CD4-positive, alpha-beta T cell treated with Interferon alpha-2 for 1 hour (primary cell): ENCODE results near the gene INPP5A.
"Not testable (repeated sequence)": the region's sequence is repeated elsewhere in the genome, so short reads cannot be mapped to it uniquely, and the experiment has no call there.

Experiments used
- DNase-seq, 2 donors: peaks; one replicate each; pipeline ENCODE4 v3.0.0-alpha.2; 2020 to 2022

INPP5A gene

DNA sequence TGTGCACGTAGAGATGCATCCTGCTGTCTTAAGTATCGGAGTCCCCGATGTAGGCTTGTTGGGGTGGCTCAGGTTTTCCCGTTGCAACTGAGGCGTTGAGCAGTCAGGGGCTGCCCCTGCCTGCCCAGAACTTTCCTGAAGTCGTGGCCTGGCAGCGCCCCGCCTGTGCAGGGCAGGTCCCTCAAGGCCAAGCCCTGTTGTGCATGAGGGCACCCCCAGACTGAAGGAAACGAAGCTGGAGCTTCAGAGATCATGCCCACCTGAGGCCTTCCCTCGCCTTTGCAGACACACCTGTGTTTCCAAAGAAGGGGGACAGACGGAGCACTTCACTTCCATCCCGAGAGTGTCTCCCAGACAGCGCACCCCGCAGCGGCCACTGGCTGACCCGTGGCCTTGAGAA, 127.3 kb downstream of the INPP5A start:
- DNase-seq = no peak

DNA sequence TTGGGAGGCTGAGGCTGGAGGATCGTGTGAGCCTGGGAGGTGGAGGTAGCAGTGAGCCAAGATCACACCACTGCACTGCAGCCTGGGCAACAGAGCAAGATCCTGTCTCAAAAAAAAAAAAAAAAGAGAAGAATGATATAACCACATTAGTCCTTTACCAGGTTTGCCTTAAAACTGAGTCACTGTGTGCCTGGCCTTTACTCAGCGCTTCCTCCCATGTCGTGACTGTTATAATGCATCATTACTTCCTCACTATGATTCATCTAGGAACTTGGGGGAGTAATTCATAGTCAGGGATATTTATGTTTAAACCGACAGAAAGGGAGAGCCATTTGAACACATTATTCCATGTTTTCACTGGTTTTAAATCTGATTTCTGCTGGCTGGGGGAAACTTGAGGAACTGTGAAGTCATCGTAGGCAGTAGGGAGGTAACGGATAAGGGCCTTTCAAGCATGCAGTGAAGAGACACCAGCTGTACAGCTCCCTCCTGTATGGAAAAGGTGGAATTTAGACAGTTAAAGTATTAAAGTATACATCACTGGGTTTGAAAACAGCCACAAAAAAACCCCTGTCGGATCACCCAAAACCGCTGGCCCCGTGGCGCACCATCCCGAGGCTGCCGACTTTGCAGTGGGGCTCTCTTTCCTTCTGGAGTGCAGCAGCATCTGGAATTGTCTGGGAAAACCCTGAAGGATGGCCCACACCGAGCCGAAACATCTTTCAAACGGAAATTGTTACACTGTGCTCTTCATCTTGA, 128.5 kb downstream of the INPP5A start:
- DNase-seq = no peak

DNA sequence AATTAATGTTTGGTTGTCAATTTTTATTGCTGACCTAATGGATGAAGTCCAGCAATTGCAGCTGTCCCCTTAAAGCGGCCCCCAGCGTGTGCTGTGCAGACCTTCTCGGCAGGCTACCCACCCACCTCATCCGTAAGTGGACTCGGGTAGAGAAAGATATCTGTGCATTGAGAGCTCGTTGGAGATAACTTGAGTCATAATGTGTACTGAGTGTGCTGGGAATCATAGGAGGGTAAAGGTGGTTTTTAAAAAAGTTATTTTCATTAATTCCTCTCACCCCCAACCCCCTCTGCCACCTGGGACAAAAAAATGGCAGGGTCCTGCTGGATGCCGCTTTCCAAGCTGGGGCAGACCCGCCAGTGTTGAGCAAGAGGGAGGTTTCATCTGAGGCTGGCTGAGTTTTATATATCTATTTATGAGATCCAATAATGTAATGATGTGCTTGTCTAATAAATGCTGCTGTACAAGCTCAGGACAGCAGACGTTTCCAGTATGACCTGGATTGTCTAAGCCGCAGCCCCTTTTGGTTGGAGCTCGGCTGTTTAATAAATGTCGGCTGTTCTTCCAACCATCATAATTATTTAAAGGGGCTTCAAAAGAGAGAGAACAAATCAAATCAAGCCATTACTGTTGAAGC, 129.2 kb downstream of the INPP5A start:
- no peak for DNase-seq

DNA sequence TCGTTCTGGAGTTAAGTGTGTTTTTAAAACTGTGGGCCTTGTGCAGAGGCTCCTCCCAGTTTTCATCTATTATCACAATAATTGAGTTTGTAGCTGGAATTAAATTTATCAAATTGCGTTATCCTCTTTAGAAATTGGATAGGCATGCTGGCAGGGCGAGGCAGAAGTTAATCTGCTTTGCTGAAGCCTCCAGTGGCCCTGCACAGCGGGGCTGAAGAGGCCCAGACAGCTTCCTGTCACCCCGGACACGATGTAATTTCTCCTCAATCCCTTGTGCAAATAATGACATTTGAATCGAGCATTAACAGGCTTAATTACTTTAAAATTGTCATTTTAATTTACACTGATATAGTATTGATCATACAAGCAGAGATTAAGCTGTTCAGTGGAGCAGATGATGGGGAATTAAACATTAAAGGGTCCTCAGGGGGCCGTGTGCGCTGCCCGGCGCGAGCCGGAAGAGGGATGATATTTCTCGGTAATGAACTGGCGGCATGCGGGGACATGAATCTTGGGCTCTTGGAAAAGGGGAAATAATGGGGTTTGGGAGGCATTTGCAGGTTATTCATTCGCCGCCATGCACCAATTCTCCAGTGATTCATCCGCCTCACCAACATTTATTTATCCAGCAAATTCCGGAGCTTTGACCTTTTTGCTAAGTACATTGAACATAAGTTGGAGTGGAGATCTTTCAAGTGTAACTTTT, 129.9 kb downstream of the INPP5A start:
- DNase-seq = no peak

DNA sequence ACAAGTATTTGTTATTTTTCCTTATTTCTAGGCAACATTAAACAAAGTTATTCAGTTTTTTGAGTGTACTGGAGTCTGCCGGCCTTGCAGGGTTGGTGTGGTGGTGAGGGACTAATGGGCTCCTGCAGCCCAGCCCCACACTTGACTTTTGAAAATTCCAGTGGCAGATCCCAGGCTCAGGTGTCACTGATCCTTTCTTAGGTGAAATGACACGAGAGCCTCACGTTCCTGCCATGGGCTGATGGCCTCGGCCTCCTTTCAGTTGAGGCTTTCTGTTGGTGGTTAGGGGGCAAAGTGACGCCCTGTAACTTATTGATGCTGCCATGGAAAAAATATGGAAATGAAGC, 130.4 kb downstream of the INPP5A start:
- DNase-seq = no peak

DNA sequence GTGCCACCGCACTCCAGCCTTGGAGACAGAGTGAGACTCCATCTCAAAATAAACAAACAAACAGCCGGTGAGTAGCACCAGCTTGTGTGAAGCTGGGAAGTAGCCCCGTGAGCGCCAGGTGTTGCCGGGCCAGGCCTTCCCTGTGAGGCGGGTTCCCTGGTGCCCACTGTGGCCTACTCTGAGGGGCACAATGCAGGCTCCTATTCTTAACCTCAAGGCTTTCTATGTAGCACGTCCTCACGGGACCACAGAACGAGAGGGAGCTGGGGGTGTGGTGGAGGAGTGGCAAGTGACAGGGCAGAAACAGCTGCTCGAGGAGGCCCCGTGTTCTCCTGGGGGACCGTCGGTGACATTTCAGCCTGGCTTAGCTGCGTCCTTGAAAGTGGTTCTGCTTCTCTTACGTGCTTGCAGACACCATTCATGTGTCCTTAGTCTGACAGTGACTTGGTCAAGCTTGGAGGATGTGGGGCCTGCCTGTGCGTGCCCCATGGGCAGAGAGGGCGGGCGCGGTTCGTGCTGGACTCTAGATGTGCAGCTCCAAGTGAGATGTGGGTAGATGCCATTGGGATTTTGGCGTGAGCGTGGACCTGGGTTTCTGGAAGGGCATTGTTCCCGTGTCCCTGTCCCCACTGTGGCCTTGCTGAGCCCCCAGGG, 131.7 kb downstream of the INPP5A start:
- DNase-seq = no peak

DNA sequence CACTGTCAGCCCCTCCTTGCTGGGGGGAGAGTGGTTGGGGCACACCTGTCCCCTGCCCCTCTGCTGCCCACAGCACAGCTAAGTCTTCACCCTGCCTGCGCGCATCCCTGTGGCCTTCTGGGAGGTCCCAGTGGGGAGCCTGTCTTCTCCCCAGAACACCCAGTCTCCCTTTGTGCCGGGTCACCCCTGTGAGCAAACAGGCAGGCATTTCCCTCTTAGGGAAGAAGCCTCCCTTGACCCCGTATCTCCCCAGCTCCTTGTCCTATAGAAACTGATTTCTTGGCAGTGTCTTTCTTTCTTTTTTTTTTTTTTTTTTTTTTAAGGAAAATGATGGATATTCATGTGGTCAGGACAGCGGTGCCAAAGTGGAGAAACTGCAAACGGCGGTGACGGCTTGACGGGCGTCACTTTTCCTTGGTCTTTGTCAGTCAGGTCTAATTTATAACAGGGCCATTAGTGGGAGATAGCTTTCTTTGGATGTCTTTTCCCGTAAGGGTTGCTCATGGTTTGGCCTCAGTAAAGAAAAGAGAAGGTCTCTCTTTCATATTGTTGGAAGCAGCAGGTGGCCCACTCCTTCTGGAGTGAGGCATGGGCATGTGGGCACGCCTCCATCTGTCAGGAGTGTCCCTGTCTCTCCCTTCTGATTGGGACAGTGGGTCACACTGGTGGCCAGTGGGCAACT, 133.1 kb downstream of the INPP5A start:
- DNase-seq = no peak

DNA sequence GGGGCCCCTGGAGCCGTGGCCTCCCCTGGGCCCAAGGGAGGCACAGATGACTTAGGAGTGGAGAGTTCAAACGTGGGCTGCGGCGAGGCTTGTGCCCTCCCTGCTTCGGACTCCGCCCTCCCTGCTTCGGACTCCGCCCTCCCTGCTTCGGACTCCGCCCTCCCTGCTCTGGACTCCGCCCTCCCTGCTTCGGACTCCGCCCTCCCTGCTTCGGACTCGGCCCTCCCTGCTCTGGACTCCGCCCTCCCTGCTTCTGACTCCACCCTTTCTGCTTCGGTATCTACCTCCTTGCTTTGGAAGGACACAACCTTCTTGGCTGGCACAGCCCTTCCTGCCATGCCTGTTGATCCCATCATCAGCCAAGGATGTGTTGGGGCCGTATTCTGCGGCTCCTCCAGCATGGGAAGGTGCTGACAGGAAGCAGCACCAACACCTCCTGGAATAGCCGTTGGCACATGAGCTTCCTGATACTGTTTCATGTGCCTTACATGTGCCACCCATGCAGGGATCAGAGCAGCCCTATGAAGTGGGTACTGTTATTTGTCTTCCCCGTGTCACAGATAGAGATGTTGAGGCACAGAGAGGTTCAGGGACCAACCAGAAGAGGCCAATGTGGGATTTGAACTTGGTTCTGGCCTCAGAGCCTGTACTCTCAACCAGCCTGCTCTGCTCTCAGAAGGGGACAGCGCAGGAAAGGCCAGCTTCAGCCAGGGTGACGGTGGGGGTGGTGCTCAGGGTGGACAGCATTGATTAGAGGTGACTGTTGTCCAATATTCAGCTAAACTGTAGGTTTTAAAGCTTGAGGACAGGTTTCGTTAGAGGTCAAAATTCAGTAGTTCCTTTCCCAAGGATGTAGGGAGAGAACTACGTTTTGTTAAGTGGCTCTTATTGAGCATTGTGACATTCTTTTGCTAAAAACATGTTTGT, 133.9 kb downstream of the INPP5A start:
- no peak for DNase-seq

DNA sequence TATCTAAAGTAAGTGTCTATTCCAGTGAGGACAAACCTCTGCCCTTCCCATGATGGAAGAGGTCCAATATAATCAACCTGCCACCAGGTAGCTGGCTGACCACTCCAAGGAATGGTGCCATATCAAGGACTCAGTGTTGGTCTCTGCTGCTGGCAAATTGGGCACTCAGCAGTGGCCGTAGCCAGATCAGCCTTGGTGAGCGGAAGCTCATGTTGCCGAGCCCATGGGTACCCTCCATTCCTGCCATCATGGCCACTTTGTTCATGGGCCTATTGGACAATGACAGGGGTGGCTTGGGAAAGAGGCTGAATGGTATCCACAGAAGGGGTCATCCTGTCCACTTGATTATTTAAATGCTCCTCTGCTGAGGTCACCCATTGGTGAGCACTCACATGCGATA, 136.2 kb downstream of the INPP5A start:
- not testable (repeated sequence) for DNase-seq

DNA sequence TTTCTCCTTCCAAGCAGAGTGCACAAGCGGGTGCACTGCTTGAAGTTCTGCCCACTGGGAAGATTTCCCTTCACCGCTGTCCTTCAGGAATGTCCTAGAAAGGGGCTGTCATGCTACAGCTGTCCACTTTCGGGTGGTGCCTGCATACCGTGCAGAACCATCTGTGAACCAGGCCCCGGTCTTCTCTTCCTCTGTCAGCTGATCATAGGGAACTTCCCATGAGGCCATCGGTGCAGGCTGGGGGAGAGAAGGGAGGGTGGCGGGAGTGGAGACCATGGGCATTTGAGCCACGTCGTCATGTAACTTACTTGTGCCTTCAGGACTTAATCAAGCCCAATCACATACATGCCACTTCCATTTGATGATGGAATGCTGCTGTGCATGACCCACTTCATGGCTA, 136.7 kb downstream of the INPP5A start:
- no peak for DNase-seq

DNA sequence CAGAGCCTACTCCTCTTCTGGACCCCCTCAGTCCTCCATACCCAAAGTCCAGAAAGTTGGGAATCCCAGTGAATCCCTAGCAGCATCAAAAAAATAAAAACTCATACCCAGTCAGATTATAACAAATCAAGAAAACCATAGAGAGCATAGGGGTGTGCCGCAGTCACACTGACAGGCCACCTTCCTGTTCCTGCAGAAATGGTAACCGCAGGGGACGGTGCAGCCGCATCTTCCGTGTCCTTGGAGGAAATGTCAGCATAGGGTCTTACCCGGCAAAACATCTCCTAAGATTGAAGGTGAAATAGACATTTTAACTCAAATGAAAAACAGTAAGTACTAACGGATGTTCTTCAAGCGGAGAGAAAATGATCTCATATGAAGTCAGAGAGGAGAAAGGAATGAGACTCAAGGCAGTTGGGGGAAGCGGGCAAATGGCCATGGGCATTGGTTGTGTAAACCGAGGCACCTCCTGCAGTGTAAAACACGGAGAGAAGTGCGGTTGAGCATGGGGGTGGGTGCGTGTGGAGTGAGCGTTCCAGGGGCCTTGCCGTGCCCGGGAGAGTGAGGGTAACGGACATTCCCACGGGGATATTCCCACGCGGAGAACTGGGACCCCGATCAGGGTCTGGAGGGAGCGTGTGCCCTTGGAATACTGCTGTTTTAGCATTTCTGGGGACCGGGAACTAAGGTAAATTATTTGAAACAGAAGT, 137.6 kb downstream of the INPP5A start:
- no peak for DNase-seq

DNA sequence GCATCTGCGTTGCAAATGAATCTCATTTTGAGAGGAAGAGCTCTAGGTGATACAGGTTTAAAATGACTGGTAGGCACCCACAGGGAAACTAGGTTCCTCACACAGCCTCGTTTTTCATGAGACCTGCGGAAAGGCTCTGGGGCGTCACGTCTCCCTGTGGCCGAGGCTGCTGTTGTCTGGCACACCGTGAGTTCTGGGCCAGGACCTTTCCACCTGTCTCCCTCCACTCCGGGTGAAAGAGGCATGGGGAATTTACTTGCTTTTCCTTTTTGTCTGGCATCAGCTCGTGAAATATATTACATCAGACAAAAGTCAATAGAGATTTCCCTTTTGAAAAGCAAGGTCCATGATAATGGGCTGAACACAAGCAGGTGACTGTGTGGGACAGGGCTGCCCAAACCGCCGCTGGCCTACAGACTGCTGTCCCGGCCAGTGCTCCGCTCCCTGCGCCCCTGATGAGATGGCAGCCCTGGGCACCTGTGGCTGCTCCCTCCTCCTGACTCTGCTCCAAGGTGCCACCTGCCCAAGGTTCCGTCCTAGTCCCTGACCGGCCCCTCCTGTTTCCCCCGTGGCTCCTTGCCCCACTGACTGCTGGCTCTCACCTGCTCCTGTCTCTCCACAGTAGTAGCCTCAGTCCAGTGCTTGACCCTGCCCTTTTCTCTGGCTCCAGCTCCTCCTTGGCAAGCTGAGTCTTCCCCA, 138.8 kb downstream of the INPP5A start:
- DNase-seq = no peak

DNA sequence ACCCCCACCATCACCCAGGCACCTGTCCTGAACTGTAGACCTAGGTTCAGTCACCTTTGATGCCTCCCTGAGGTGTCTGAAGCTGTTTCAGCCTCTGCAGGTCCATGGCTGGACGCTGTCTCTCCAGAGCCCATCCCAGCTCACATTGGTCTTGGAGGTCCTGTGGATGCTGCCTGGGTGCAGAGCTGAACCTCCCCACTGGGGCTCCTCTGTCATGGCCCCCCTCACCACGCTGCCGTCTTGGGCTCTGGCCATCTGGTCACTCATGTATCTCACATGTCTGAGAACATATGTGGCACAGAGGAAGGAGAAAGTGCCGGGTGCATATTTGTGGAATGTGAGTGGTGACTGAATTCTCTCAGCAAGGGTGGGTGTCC, 139.5 kb downstream of the INPP5A start:
- no peak for DNase-seq

DNA sequence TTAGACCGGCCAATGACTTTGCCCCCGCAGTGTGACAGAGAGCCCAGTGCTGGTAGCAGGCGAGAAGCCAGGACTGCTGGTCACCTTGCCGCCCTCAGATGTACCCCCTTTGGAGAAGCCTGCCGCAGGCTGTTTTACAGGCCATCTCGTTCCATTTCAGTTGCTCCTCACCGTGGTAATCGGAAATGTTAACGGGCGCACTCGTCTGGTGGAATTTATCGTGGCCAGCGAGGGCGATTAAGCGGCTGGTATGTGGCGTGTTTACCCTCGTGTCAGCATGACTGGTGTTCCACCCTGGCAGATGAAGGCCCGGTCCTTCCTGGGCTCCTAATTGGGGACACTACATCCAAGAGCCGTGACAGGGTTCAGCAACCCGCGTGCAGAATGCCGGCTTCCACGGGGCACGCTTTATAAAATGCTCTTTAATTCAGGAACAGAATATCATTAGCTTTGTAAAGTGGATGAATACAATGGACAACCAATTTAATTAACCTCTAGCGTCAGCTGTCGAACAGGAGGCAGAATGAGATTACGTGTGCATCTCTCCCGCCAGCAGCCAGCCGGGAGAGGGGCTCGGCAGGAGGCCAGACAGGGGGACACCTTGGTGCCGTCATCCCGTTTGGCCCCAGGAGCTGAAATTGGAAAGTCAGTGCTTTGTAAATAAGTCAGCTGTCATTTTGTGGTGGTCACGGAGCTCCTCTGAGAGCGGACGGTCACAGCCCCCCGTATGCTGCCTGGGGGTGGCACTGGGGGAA, 140.1 kb downstream of the INPP5A start:
- DNase-seq = no peak

DNA sequence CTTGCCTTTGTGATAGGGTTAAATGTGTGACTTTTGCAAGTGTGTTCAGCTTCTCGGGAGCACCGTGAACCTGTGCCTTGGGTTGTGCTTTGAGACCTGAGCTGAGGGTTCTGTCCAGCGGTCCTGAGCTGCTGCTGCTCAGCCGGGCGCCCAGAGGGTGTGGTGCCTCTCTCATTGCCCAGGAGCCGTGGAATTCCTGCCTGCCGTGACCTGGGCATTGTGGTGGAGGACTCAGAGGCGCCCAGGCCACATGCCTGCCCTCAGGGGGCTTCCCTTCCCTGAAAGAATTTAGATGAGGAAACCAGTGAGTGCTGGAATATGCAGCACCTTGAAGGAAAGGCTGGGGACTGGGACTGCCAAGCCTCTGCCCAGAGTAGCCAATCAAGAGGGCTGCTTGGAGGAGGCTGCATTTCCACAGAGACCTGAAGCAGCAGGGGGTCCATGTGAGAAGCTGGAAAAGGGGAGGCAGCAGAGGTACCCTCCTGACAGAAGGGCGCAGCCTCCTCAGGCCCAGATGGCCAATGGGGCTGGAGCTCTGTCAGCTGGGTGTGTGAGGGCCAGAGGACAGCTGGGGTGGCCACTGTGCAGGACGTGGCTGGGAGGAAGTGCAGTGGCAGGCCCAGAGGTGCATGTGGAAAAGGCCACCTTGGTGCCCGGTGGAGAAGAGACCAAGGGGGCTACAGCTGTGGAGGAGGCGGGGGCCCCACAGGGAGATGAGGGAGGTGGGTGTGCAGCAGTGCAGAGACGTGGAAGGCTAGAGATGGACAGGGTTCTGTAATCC, 141.0 kb downstream of the INPP5A start:
- no peak for DNase-seq

DNA sequence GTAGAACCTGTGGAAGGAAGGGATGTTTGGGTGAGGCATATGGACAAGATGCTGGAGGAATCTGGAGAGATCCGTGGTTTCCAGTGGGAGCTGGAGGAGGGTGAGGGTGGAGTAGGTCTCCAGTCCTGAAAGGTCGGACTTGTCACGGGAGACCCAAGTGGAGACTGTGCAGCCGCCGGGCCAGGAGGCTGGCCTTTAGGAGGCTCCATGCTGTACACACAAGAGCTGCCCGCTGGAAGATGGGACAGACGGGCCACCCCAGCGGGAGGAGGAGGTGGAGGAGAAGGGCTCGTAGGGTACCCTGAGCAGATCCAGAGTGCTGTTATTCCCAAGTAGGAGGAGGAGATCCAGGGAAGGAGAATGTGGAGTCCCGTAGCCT, 141.6 kb downstream of the INPP5A start:
- DNase-seq = no peak

DNA sequence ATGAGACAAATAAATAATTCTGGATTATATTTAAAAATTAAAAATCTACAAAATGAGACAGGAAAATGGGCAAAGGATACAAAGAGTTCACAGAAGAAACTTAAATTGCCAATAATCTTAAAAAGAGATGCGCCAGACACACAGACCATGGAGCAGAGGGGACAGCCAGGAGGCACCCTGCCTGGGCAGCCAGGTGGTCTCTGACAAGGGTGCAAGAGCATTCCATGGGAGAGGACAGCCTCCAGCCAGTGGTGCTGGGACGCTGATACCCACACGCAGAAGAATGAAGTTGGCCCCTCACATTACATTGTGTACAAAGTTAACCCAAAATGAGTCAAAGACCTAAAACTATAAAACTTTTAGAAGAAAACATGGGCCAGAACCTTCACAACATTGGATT, 142.1 kb downstream of the INPP5A start:
- DNase-seq = no peak

DNA sequence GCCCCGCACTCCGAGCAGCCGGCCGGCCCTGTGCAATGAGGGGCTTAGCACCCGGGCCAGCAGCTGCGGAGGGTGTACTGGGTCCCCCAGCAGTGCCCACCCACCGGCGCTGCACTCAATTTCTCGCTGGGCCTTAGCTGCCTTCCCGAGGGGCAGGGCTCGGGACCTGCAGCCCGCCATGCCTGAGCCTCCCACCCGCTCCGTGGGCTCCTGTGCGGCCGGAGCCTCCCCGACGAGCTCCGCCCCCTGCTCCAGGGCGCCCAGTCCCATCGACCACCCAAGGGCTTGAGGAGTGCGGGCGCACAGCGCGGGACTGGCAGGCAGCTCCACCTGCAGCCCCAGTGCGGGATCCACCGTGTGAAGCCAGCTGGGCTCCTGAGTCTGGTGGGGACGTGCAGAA, 143.2 kb downstream of the INPP5A start:
- DNase-seq = not testable (repeated sequence)
